VCaP (cell line): ENCODE results near the gene CD52.

Source experiments
- H3K27ac ChIP-seq: fragments of 450-650 bp; 2 replicates; pipeline ENCODE4 v1.5.1; 2017
- TF ChIP-seq, protein P1 (sequence below): fragments of 450-650 bp; conservative IDR thresholded peaks from 2 replicates; pipeline ENCODE4 v1.5.1; 2017; ENCODE audit warnings: mild to moderate bottlenecking, moderate library complexity

The CD52 gene

DNA sequence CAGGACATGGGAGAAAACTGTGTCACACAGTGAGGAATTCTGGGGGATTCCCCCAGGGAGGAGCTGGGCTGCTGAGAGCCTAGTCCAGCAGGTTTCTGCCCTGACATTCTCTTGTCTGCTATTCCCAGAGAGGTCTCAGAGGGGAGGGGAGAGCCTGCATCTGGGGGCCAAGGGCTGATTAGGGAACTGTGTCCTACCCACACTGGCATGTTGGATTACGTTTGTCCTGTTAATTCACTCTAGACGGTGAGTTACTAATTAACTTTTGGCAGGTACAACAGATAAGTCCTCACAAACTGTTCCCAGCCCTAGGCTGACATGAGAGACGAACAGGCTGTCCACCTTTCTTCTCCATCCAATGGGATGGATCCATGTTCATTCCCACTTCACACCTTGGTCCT is 40.5 kb upstream of the CD52 start:
- peak overlapping the region; percentile 77 for H3K27ac ChIP-seq
- TF ChIP-seq, protein P1, sequence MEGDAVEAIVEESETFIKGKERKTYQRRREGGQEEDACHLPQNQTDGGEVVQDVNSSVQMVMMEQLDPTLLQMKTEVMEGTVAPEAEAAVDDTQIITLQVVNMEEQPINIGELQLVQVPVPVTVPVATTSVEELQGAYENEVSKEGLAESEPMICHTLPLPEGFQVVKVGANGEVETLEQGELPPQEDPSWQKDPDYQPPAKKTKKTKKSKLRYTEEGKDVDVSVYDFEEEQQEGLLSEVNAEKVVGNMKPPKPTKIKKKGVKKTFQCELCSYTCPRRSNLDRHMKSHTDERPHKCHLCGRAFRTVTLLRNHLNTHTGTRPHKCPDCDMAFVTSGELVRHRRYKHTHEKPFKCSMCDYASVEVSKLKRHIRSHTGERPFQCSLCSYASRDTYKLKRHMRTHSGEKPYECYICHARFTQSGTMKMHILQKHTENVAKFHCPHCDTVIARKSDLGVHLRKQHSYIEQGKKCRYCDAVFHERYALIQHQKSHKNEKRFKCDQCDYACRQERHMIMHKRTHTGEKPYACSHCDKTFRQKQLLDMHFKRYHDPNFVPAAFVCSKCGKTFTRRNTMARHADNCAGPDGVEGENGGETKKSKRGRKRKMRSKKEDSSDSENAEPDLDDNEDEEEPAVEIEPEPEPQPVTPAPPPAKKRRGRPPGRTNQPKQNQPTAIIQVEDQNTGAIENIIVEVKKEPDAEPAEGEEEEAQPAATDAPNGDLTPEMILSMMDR = no peak

DNA sequence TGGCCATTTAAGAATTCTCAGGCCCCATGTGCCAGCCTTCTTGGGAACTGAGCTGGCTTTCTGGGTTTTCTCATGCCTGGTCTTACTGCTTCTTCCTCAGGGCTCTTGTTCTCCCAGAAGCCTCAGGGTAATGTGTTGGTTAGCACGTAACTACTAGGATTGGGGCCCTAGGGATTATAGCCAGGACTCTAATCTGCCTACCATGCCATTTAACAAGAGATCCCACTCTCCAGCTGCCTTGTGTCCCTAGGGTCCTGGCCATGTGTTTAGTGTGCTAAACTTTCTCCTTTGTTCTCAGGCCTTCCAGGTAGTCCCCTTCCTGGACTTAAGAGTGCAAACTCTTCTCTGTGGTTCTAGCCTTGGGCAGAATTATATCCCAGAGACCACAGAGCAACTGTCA is 40.0 kb upstream of the CD52 start:
- H3K27ac ChIP-seq = peak overlapping the region; percentile 77
- TF ChIP-seq, protein P1 = no peak

DNA sequence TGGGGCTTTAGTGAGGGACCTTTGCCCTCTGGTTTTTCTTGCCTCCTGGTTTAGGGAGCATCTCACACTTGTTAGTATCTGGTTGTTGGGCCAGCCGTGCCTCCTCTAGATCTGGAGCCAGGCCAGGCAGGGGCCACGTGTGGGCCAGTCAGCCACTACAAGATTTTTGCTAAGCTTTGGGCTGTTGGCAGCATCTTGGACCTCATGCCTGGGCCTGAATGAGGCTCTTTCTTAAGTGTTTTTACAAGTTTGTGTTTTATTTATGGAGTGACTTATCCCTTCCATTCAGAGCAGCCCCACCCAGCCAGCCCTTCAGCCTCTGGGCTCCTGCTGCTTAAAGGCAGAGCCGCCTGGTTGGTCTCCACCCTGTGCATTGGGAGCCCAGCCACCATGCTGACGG is 39.5 kb upstream of the CD52 start:
- H3K27ac ChIP-seq = peak overlapping the region; percentile 77; the same call in 1 of the 2 replicates

DNA sequence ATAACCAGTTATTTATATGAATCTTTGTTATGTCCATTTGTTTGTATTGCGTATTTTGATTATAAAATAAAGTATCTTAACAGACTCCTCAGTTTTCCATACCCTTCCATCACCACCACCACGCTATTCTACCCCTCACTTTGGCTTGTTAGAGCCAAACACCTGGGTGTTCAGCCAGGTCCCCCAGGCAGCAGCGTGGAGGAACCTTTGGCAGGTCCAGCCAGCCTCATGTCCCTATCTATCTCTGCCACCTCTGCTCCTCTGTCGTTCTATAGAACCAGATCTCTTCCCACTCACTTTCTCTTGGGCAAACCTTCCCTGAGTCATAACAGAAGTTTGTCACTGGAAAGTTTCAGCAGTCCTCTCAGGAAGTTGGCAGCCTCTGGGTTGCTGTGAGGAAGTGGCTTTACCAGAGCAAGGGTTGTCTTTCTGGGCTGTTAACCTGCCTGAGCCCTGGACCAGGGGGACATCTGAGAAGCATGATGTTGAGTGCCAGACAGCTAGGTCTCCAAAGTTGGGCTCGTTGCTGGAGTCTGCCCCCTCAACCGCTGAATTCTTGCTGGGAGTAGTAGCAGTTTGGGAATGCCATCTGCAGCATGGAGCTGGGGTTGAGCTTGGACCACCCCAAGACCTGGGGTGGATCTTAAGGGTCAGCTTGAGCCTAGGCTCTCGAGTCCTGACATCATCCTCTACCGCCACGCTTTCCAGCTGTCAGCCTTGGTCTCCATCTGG is 38.9 kb upstream of the CD52 start:
- TF ChIP-seq, protein P1 = no peak
- peak overlapping the region; percentile 77 for H3K27ac ChIP-seq

More for the DNA sequence above, 39.5 kb upstream of the CD52 start:
- TF ChIP-seq, protein P1 = no peak

DNA sequence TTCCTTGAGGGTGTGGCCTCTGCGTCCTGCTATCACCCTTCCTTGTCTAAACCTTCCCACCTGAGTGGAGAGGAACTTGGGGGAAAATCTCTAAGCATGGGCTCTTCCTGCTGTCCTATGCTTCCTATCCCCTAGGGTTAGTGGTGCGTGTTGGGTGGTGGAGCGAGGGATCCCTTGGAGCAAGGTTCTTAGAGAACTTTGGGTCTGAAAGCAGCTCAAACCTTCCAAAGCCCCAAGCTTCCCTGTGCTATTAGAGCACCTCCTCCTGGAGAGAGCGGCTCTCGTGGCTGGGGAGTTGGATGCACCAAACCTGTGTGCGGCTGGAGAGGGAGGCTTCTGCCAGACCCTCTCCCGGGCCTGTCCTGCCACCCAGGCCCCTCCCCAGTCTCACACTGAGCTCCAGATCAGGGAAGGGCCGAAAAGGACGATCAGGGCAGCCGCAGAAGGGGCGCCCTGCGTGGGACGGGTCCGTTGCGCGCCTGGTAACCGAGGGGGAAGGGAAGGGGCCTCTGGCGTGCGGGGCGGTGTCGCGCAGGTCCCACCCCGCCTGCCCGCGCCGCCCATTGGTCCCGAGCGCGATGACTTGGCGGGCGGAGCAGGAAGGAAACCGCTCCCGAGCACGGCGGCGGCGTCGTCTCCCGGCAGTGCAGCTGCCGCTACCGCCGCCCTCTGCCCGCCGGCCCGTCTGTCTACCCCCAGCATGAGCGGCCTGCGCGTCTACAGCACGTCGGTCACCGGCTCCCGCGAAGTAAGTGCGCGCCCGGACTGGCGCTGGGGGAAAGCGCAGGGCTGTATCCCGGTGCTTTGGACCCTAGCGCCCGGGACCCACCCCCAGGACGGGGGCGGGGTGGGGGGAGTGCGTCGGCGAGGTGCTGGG is 38.1 kb upstream of the CD52 start, which contains the start of gene SH3BGRL3:
Gene SH3BGRL3, plus strand, starts transcription at position 631 of the 877 bp plus-strand sequence. Its CDS starts 70 bp downstream, at position 701.
- H3K27ac ChIP-seq = peak within 1 kb of the TSS; percentile 77
- TF ChIP-seq, protein P1 = peak; percentile 74

DNA sequence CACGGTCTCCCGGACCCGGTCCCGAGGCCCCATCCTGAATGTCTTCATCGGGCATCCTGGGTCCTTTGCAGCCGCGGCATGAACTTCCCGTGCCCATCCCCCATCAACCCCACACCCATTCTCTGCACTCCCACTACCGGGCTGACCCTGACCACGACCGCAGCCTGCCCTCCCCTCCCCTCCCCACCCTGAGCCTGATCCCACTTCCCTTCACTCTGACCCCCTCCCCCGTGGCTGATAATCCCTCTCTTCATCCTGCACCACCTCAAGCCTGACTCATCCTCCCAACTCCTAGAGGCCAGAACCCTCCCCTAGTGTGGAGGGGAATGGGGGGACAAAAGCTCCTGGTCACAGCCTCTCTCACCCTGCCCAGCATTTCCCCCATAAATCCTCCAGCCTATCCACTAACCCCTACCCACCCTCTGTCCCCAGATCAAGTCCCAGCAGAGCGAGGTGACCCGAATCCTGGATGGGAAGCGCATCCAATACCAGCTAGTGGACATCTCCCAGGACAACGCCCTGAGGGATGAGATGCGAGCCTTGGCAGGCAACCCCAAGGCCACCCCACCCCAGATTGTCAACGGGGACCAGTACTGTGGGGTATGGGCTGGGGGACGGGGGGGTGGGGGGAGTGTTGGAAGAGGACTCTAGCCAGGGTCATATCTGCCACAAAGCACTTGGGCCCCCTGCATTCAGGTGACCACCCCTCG is 37.3 kb upstream of the CD52 start:
- TF ChIP-seq, protein P1 = no peak
- H3K27ac ChIP-seq = peak overlapping the region; percentile 77
